ENCODE measurements around the gene LINS1. TPM values are rescaled to one million over a fixed set of nuclear protein-coding genes. Genes with fewer than 3 reads are reported as not detected.

Gene LINS1
- total RNA-seq, 1 experiment from 2014 or later, result 25.2 TPM

- TF ChIP-seq CTCF (IDR thresholded peaks at IDR 0.05; ENCODE audit: unreplicated experiment), result no peak
- no peaks in the 10 kb centered on the region for H3K4me1 Mint-ChIP-seq (ENCODE audit: low read depth, unreplicated experiment)
- H3K4me3 Mint-ChIP-seq (ENCODE audit: low read depth, unreplicated experiment), result no peak overlapping the region
- DNase-seq, result no peak
- H3K9me3 Mint-ChIP-seq (ENCODE audit: low read depth, unreplicated experiment), result no peaks in the 10 kb centered on the region
- CTCF ChIA-PET, result no interaction called here
- intact Hi-C loops (cut with micrococcal nuclease; ENCODE audit: unreplicated experiment), result no loop called here
- H3K27ac Mint-ChIP-seq (ENCODE audit: unreplicated experiment), result no peak overlapping the region
- BruUV-seq (replicated peaks), result no TSS peak
- H3K36me3 Mint-ChIP-seq (ENCODE audit: insufficient read depth, unreplicated experiment), result peaks cover 26% of the 10 kb centered on the region
- H3K27me3 Mint-ChIP-seq (ENCODE audit: unreplicated experiment), result no peaks in the 10 kb centered on the region
Measured at GRCh38 chr15:100615801-100616200, 13.8 kb upstream of the LINS1 start.

- Mint-ChIP-seq H3K27me3 (ENCODE audit: unreplicated experiment) (no peaks in the 10 kb centered on the region), H3K27ac (ENCODE audit: unreplicated experiment) (no peak overlapping the region), H3K4me3 (ENCODE audit: low read depth, unreplicated experiment) (no peak overlapping the region), H3K36me3 (ENCODE audit: insufficient read depth, unreplicated experiment) (peaks cover 30% of the 10 kb centered on the region), H3K4me1 (ENCODE audit: low read depth, unreplicated experiment) (no peaks in the 10 kb centered on the region), H3K9me3 (ENCODE audit: low read depth, unreplicated experiment) (no peaks in the 10 kb centered on the region)
- BruUV-seq (replicated peaks), result no TSS peak
- no peak for TF ChIP-seq CTCF (IDR thresholded peaks at IDR 0.05; ENCODE audit: unreplicated experiment)
- DNase-seq, result no peak
- CTCF ChIA-PET, result interaction anchor here (0.6 kb wide), 1 partner anchor 864 kb away, joined by 4 read pairs; no protein-coding TSS in a partner anchor
- intact Hi-C loops (cut with micrococcal nuclease; ENCODE audit: unreplicated experiment), result no loop called here
Measured at GRCh38 chr15:100614918-100615317, 12.9 kb upstream of the LINS1 start.

GRCh38 chr15:100614336-100614735 is 12.4 kb upstream of the LINS1 start:
- BruUV-seq (replicated peaks), result no TSS peak
- no peaks in the 10 kb centered on the region for H3K9me3 Mint-ChIP-seq (ENCODE audit: low read depth, unreplicated experiment)
- intact Hi-C loops (cut with micrococcal nuclease; ENCODE audit: unreplicated experiment), result no loop called here
- H3K4me1 Mint-ChIP-seq (ENCODE audit: low read depth, unreplicated experiment), result no peaks in the 10 kb centered on the region
- no peak for TF ChIP-seq CTCF (IDR thresholded peaks at IDR 0.05; ENCODE audit: unreplicated experiment)
- no peaks in the 10 kb centered on the region for H3K27me3 Mint-ChIP-seq (ENCODE audit: unreplicated experiment)
- H3K27ac Mint-ChIP-seq (ENCODE audit: unreplicated experiment), result no peak overlapping the region
- DNase-seq, result no peak
- peaks cover 35% of the 10 kb centered on the region for H3K36me3 Mint-ChIP-seq (ENCODE audit: insufficient read depth, unreplicated experiment)
- H3K4me3 Mint-ChIP-seq (ENCODE audit: low read depth, unreplicated experiment), result no peak overlapping the region
- CTCF ChIA-PET, result interaction anchor here (0.6 kb wide), 1 partner anchor 863 kb away, joined by 4 read pairs; no protein-coding TSS in a partner anchor

GRCh38 chr15:100613208-100613607 is 11.2 kb upstream of the LINS1 start:
- Mint-ChIP-seq H3K9me3 (ENCODE audit: low read depth, unreplicated experiment) (no peaks in the 10 kb centered on the region), H3K4me3 (ENCODE audit: low read depth, unreplicated experiment) (no peak overlapping the region), H3K4me1 (ENCODE audit: low read depth, unreplicated experiment) (no peaks in the 10 kb centered on the region), H3K36me3 (ENCODE audit: insufficient read depth, unreplicated experiment) (peaks cover 40% of the 10 kb centered on the region), H3K27me3 (ENCODE audit: unreplicated experiment) (no peaks in the 10 kb centered on the region), H3K27ac (ENCODE audit: unreplicated experiment) (no peak overlapping the region)
- intact Hi-C loops (cut with micrococcal nuclease; ENCODE audit: unreplicated experiment), result no loop called here
- TF ChIP-seq CTCF (IDR thresholded peaks at IDR 0.05; ENCODE audit: unreplicated experiment), result no peak
- DNase-seq, result no peak
- CTCF ChIA-PET, result no interaction called here
- no TSS peak for BruUV-seq (replicated peaks)
